GM12891 (cell line): ENCODE measurements around the gene CYP2B6.
"Not testable (repeated sequence)": the region's sequence is repeated elsewhere in the genome, so short reads cannot be mapped to it uniquely, and the experiment has no call there.

ENCODE experiments used
- PAX5 ChIP-seq: IDR thresholded peaks from 2 replicates; pipeline ENCODE4 v1.6.1; 2011; ENCODE audit warnings: low read length, moderate library complexity, mild to moderate bottlenecking; ENCODE audit not compliant: insufficient read depth, severe bottlenecking
- POLR2A ChIP-seq: IDR thresholded peaks from 2 replicates; pipeline ENCODE4 v1.6.1; 2011; ENCODE audit warnings: low read depth, low read length, control low read depth
- POLR2AphosphoS5 ChIP-seq: IDR thresholded peaks from 2 replicates; pipeline ENCODE4 v1.6.1; 2011; ENCODE audit warnings: low read depth, low read length, control low read depth
- POU2F2 ChIP-seq: IDR thresholded peaks from 2 replicates; pipeline ENCODE4 v1.6.1; 2011; ENCODE audit warnings: low read depth, mild to moderate bottlenecking, control low read depth, low read length, moderate library complexity
- SPI1 ChIP-seq: IDR thresholded peaks from 2 replicates; pipeline ENCODE4 v1.6.1; 2011; ENCODE audit warnings: low read depth, low read length, control low read depth
- TAF1 ChIP-seq: IDR thresholded peaks from 2 replicates; pipeline ENCODE4 v1.6.1; 2011; ENCODE audit warnings: low read depth, low read length, control low read depth

- TF ChIP-seq POLR2A, POLR2AphosphoS5, SPI1, TAF1, PAX5, POU2F2: not testable (repeated sequence)
Measured at GRCh38 chr19:40970396-40971345, 20.4 kb upstream of the CYP2B6 start.
